Hindlimb muscle (tissue), 1 donor: ENCODE measurements around the gene GNAS-AS1. TPM values are rescaled to one million over a fixed set of nuclear protein-coding genes. Genes with fewer than 3 reads are reported as not detected.
A peak's percentile ranks its signal among the peaks of the same experiment; 100 is the strongest.

Experiments used
- DNase-seq: peaks from one replicate; pipeline ENCODE4 v3.0.0-alpha.2; 2013
- polyA plus RNA-seq: library from polyadenylated mRNA; unstranded; fragments of 120-200 nt; gene quantifications from one replicate; pipeline ENCODE4 v1.2.1, GENCODE V29; 2013; ENCODE audit not compliant: insufficient read length

Gene GNAS-AS1
- polyA plus RNA-seq, 1 donor, result 2.5 TPM

DNA sequence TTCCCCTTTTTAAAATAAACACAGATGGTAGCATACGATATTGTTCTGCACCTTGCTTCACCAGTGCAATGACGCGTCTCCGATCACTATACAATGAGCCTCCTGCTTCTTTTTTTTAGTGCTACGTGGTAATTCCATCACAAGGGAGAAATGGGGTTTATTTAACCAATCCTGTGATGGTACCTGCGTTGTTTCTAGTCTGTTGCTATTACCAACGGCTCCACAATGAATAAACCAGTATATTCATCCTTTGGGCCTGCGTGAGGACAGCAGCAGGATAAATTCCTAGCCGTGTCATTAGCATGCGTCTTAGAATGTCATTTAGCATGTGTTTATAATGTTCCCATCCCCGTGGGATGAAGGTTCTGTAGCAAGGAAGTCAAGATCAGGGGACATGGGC, 42.9 kb downstream of the GNAS-AS1 start:
- no peak for DNase-seq

DNA sequence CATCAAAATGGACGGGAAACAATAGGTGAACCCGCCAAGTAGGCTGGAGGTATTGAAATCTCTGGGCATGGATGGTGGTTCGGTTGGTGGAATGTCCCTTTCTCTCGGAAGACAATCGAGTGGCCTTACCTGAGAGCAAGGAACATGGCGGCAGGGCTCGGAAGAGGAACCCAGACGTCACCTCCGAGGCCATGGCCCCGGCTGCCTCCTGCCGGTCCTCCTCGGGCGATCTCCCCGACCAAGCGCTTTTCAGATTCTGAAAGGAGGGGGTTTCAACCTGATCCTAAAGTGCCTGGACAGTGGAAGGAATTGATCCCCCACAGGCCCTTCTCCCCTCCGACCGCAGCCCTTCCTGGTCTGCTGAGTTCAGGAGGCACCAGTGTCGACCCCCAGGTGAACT, 47.2 kb downstream of the GNAS-AS1 start:
- DNase-seq, result no peak

DNA sequence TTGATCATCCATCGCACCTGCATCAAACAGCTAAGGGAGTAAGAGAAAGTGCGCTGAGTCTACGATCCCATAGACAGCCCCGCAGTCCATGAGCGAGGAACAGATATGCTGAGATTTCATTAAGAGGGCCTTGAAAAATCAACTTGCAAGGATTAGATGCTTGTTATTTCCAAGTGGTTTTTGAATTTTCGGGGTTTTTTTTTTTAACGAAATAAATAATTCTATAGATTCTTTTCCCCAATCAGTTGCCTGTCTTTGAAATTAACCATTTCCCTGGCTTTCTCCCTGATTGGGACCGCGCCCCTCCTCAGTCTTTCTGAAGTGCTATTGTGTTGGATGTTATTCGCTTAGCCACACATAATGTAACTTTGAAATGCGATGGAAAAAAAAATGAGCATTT, 48.6 kb downstream of the GNAS-AS1 start:
- DNase-seq, result no peak

GRCh38 chr20:58800134-58800871, 50.4 kb downstream of the GNAS-AS1 start:
- DNase-seq, result no peak

DNA sequence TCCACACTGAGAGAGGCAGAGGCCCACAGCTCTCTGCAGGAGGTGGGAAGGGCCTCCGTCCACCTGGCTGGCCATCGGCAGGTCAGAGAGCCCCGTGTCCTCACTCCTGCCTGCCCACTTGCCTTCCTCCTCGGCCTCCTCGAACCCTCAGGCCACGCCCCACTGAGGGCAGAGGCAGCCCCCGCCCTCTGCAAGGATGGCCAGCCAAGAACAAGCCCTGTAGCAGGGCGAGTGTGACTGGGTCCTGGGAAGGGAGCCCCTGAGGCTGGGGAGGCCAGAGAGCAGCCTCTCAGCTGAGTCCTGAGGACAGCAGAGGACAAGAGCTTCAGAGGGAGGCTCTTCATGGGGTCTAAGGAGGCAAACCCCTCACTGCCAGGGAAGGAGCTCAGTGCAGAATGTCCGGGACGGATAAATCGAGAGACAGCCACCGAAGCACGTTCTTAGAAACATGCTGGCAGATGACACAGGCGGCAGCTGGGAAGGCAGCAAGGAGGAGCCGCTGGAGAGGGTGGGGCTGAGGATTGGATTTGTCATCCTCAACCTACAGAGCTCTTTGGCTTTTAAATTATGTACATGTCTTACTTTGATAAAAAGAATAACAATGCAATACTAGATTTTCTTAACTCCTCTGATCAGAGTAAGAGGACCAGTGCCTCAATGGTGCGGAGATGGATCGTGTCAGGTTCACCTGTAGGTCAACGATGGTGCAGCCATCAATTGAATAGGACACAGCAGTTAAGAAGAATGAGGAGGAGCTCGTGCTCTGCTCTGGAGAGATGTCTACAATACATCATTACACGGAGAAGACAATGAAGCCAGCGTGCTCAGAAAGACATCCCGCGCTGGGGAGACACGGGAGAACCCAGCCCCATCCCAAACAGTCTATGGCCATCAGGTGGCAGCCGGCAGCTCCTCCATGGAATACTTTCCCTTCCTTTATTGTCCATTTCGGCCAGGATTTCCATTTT, 53.0 kb downstream of the GNAS-AS1 start:
- DNase-seq, result no peak

GRCh38 chr20:58795923-58796245, 54.8 kb downstream of the GNAS-AS1 start:
- DNase-seq, result no peak

DNA sequence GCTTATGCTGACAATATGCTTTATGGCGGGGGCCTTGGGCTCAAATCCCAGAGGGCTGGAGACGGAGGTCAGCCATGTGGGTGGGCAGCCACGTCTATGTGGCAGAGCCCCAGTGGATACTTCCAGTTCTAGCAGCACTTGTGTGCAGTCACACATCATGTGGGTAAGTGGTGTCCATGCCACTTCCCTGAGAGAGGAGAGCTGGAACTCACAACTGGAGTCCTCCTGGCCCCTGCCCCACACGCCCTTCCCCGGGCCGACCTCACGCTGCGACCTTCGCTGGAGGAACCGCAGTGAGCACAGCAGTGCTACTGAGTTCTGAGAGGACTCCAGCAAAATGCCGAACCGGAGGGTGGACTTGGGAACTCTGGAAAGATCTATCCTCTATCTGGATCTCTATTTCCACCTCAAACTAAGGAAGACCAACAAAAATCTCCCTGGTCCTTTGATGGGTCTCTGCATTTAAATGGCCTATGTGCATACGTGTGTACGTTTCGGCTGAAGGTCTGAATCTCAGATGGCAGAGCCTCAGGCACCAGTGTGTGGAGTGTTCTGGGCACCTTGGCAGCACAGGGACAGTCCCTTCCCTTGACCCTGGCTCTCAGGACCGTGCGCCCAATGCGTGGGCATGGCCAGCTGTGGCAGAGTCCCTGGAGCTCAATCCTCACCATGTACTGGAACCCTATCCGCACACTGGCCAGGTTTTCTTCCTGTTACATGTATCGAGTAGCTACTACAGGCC, 55.4 kb downstream of the GNAS-AS1 start:
- no peak for DNase-seq

GRCh38 chr20:58794510-58795180, 56.1 kb downstream of the GNAS-AS1 start:
- no peak for DNase-seq

- no peak for DNase-seq
Measured at GRCh38 chr20:58793512-58794420, 56.9 kb downstream of the GNAS-AS1 start.

GRCh38 chr20:58792426-58792825, 58.3 kb downstream of the GNAS-AS1 start:
- no peak for DNase-seq

- peak; percentile 77 for DNase-seq
Measured at GRCh38 chr20:58791286-58791685, 59.4 kb downstream of the GNAS-AS1 start.

DNA sequence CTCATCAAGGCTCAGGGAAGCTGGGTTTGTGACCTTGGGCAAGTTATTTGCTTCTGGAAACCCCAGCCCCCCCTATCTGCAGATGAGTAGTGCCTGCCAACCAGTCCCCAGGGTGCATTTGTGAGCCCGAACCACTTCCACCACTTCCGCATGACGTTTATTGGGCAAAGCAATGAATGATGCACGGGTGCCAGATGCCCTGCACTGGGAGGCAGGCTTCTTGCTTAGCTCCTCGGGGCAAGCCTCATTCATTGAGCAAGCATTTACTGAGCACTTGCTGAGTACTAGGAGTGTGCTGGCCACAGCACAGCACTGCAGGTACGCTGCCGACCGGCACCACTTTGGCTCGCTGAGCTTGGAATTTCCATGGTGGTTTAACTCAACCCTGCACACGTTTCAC, 60.2 kb downstream of the GNAS-AS1 start:
- DNase-seq, result no peak

DNA sequence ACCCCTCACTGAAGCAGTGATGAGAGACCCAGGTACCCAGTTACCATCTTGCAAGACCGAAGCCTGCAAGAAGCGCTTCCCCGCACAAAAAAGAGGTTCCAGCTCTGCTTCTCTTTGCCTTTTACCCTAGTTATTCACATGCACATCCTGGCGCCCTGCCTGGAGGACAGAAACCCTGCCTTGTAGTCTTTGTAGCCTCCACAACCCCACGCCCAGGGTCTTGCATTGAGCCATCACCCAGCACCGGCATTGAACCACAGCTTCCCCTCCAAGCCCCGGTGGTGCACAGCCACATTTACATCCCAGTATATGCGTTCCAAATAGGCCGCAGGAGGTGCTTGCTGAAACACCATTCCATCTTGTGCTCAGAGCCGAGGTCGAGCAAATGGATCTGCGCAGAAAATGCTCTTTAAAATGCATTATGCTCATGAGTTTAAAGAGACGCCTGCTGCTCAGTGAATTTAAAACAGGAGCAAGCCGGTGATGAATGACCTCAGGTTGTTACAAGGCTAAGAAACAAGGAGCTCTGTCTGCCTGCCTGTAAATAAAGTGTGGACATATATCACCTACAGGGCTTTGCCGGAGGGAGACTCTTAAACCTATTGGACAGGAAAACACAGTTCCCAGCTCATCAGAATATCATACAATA, 61.7 kb downstream of the GNAS-AS1 start:
- no peak for DNase-seq

DNA sequence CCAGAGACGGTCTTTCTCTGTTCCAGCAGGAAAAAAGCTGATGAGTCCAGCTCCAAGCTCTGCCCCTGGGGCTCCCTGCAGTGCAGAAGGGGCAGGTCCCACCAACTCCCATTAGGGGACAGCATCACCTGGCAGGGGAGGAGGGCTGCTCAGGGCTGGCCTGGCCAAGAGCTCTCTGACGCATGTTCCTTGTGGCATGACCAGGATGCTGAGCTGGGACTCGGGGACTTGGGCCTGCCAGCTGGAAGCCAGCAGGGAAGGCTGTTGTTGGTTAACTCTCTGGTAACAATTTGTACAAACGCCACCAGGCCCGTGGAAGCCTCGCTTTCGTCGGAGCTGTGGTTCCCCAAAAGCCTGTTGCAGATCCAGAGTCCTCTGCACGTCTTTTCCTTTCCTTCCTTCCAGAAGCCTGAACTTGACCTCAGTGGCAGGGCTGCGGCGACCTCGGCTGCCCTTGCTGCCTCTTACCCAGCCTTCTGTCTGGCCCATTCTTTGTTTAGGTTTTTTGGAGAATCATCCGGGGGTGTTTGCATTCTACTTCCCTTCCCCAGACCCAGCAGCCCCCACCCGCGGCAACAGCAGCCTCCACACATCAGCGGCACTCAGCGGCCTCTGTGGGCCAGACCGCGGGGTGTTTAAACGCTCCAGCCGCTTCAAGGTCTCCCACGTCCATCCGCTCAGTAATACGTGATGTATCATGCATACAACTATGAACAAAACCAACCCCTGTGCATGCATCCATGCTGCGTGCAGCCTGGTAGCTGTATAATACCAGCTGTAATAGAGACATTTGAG, 63.3 kb downstream of the GNAS-AS1 start:
- no peak for DNase-seq

GRCh38 chr20:58784321-58785074, 66.2 kb downstream of the GNAS-AS1 start:
- DNase-seq, result peak; percentile 32

DNA sequence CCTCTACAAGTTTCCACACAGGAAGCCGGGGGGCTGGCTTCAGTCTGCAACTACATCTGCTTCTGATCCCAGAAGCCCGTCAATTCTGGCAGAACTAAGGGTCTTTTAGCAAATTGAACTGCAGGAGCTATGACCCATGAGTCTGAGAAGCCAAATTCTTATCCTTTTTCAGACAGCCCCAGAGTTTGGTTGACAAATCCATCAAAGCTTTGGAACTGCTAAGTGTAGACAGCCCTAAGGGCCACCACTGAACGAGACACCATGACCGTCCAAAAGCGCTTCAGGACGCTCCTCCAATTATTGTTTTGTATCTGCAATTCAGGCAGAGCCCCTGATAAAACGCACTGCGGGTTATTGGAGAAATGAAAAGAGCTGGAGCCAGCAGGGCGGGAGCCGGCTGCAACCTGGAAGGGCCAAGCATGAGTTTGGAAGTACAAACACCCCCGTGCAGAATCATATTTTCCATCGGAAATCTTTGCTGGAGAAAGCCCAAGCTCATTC, 67.1 kb downstream of the GNAS-AS1 start:
- DNase-seq, result peak; percentile 93

DNA sequence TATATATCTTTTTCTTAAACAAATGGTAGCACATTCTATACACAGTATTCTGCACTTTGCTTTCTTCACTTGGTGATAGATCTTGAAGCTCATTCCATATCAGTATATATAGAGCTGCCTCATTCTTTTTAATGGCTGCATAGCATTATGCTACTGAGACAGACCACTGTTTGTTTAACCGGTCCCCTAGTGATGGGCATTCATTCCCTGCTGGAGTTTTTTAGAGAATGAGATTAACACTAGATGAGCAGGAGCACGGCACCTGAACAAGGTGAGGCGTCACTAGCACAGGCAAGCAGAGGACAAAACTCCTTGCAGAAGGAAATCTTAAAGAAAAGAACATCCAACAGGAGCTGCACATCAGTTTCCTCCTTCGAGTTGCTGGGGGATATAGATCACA, 69.6 kb downstream of the GNAS-AS1 start:
- DNase-seq, result no peak

- DNase-seq, result no peak
Measured at GRCh38 chr20:58778760-58779159, 71.9 kb downstream of the GNAS-AS1 start.

DNA sequence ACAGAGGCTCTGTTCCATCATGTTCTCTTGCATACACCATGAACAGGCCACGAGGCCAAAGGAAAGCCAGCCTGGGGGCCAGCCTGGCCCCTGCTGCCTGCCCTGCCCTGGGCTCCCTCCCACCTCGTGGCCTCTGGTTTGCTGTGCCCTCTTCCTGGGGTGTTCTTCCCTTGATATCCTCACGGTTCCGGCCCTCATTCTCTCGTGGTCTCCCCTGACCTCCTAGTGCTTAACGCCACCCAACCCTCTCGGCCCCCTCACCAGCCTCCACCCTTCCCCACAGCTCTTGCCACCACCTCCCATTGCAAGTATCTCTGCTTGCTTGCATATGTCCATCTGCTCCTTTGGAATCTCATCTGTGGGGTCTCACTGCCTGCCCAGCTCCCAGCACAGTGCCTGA, 73.0 kb downstream of the GNAS-AS1 start:
- no peak for DNase-seq
